GM23338 (cell line): ENCODE data around the gene ERBB3. TPM values are rescaled to one million over a fixed set of nuclear protein-coding genes. Genes with fewer than 3 reads are reported as not detected.

ENCODE experiments used
- ATAC-seq: fragments of 200-7000 bp; cut with Tn5 transposase; 3 replicates; pipeline ENCODE4 v1.9.1; 2020
- DNase-seq: peaks from one replicate; pipeline ENCODE4 v3.0.0-alpha.2; 2015; ENCODE audit warnings: low spot score
- H2AFZ ChIP-seq: fragments of 200-600 bp; sonication (generic); 2 replicates; pipeline ENCODE4 v1.8.0; 2016; ENCODE audit warnings: antibody characterized with exemption, mild to moderate bottlenecking, moderate library complexity
- H3F3A ChIP-seq: fragments of 200-600 bp; sonication (generic); replicated peaks from 2 replicates; pipeline ENCODE4 v1.8.0; 2017; ENCODE audit warnings: antibody characterized with exemption, mixed run types, low read depth
- H3K27ac ChIP-seq: fragments of 200-600 bp; sonication (generic); 2 replicates; pipeline ENCODE4 v1.6.1; 2016; ENCODE audit warnings: low read depth
- H3K27me3 ChIP-seq: fragments of 200-600 bp; sonication (generic); 2 replicates; pipeline ENCODE4 v1.8.0; 2016; ENCODE audit warnings: mild to moderate bottlenecking, mixed run types, moderate library complexity; ENCODE audit not compliant: insufficient read depth
- H3K36me3 ChIP-seq: fragments of 200-600 bp; sonication (generic); 2 replicates; pipeline ENCODE4 v1.8.0; 2016; ENCODE audit warnings: mild to moderate bottlenecking; ENCODE audit not compliant: insufficient read depth
- H3K4me1 ChIP-seq: fragments of 200-600 bp; sonication (generic); 2 replicates; pipeline ENCODE4 v1.8.0; 2016; ENCODE audit warnings: mild to moderate bottlenecking, moderate library complexity; ENCODE audit not compliant: insufficient read depth
- H3K4me2 ChIP-seq: fragments of 200-600 bp; sonication (generic); 2 replicates; pipeline ENCODE4 v1.7.1; 2017; ENCODE audit warnings: mixed run types
- H3K4me3 ChIP-seq: fragments of 200-600 bp; sonication (generic); 2 replicates; pipeline ENCODE4 v1.6.1; 2016; ENCODE audit warnings: mixed run types
- H3K79me2 ChIP-seq: fragments of 200-600 bp; sonication (generic); replicated peaks from 2 replicates; pipeline ENCODE4 v1.8.0; 2017; ENCODE audit warnings: mild to moderate bottlenecking; ENCODE audit not compliant: insufficient read depth
- H3K9me2 ChIP-seq: fragments of 200-600 bp; sonication (generic); 2 replicates; pipeline ENCODE4 v1.8.0; 2017; ENCODE audit not compliant: insufficient read depth
- H4K20me1 ChIP-seq: fragments of 200-600 bp; sonication (generic); replicated peaks from 2 replicates; pipeline ENCODE4 v1.8.0; 2017; ENCODE audit warnings: mild to moderate bottlenecking; ENCODE audit not compliant: insufficient read depth
- H3K27ac Mint-ChIP-seq: 2 replicates; pipeline ENCODE4 v1.8.0; 2020; ENCODE audit warnings: inconsistent platforms, mild to moderate bottlenecking, moderate library complexity, mixed read lengths
- H3K27me3 Mint-ChIP-seq: 3 replicates; pipeline ENCODE4 v1.8.0; 2022; ENCODE audit warnings: low read depth, mild to moderate bottlenecking, moderate library complexity, mixed read lengths, inconsistent platforms; ENCODE audit not compliant: insufficient read depth, poor library complexity
- H3K36me3 Mint-ChIP-seq: 3 replicates; pipeline ENCODE4 v1.8.0; 2021; ENCODE audit warnings: low read depth, mild to moderate bottlenecking, inconsistent platforms, moderate library complexity, mixed read lengths
- H3K4me1 Mint-ChIP-seq: 3 replicates; pipeline ENCODE4 v1.8.0; 2020; ENCODE audit warnings: mild to moderate bottlenecking, inconsistent platforms, mixed read lengths
- H3K4me3 Mint-ChIP-seq: 3 replicates; pipeline ENCODE4 v1.8.0; 2021; ENCODE audit warnings: moderate library complexity, mild to moderate bottlenecking, inconsistent platforms, mixed read lengths
- H3K9me3 Mint-ChIP-seq: 3 replicates; pipeline ENCODE4 v1.8.0; 2020; ENCODE audit warnings: moderate library complexity, mild to moderate bottlenecking, inconsistent platforms, mixed read lengths
- EZH2 ChIP-seq: fragments of 200-600 bp; sonication (generic); IDR thresholded peaks from one replicate; pipeline ENCODE4 v1.8.0; 2017; ENCODE audit warnings: antibody characterized with exemption, mild to moderate bottlenecking, low read depth; ENCODE audit not compliant: unreplicated experiment
- JUNB ChIP-seq: IDR thresholded peaks from one replicate; pipeline ENCODE4 v1.6.1; 2016; ENCODE audit warnings: antibody characterized with exemption; ENCODE audit not compliant: unreplicated experiment
- STAT1 ChIP-seq: IDR thresholded peaks from one replicate; pipeline ENCODE4 v1.6.1; 2016; ENCODE audit warnings: antibody characterized with exemption; ENCODE audit not compliant: unreplicated experiment
- ZNF331 ChIP-seq: fragments of 250-450 bp; sonication (Bioruptor Pico); IDR thresholded peaks from 2 replicates; pipeline ENCODE4 v1.5.0; 2020; ENCODE audit warnings: low read depth, mild to moderate bottlenecking, moderate library complexity
- polyA plus RNA-seq: library from polyadenylated mRNA; unstranded; fragments of >200 nt; fragmentation: Nextera tagmentation; extraction: Ambion mirVana; gene quantifications from 2 replicates; pipeline ENCODE4 v1.2.1, GENCODE V29; 2016
- total RNA-seq: library from RNA; depleted of rRNA; stranded (reverse); fragments of >200 nt; shearing (Covaris generic); gene quantifications from 2 replicates; pipeline ENCODE4 v1.2.3, GENCODE V29; 2014
- TF ChIP-seq, protein P1 (sequence below), 2 experiments: fragments of 200-600 bp in 1 of 2; sonication (generic) in 1 of 2; conservative IDR thresholded peaks; 2 replicates each; pipeline versions ENCODE4 v1.5.1 to v1.6.1; 2016 to 2017; ENCODE audit warnings: antibody characterized with exemption in 2 of 2, low read depth in 2 of 2, mild to moderate bottlenecking in 2 of 2, moderate library complexity in 1 of 2
- TF ChIP-seq, protein P2 (sequence below): IDR thresholded peaks from 2 replicates; pipeline ENCODE4 v1.6.1; 2016; ENCODE audit warnings: antibody characterized with exemption
- TF ChIP-seq, protein P3 (sequence below): IDR thresholded peaks from one replicate; pipeline ENCODE4 v1.6.1; 2018; ENCODE audit warnings: antibody characterized with exemption; ENCODE audit not compliant: unreplicated experiment
- TF ChIP-seq, protein P4 (sequence below): fragments of 250-450 bp; sonication (Bioruptor Pico); IDR thresholded peaks from 2 replicates; pipeline ENCODE4 v1.5.0; 2020; ENCODE audit warnings: mild to moderate bottlenecking, moderate library complexity

The ERBB3 gene
- total and polyA plus RNA-seq, 2 experiments from 2014 or later: 21.0 to 54.4 TPM

DNA sequence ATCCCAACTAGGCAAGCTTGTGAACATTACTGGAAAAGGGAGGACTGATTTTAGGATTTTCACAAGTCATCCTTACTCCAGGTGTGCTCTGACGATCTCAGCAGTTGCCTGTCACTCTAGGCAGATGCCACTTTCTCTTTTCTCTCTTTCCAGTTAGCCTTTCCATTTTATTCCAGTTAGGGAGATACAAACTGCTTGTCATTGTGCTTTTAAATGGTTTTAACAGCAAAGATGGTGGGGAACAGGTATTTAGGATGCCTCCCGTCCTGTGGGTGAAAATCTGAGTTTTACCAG is 25.6 kb downstream of the ERBB3 start (continued):
- TF ChIP-seq, protein P1, sequence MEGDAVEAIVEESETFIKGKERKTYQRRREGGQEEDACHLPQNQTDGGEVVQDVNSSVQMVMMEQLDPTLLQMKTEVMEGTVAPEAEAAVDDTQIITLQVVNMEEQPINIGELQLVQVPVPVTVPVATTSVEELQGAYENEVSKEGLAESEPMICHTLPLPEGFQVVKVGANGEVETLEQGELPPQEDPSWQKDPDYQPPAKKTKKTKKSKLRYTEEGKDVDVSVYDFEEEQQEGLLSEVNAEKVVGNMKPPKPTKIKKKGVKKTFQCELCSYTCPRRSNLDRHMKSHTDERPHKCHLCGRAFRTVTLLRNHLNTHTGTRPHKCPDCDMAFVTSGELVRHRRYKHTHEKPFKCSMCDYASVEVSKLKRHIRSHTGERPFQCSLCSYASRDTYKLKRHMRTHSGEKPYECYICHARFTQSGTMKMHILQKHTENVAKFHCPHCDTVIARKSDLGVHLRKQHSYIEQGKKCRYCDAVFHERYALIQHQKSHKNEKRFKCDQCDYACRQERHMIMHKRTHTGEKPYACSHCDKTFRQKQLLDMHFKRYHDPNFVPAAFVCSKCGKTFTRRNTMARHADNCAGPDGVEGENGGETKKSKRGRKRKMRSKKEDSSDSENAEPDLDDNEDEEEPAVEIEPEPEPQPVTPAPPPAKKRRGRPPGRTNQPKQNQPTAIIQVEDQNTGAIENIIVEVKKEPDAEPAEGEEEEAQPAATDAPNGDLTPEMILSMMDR (conservative IDR thresholded peaks at IDR 0.05; ENCODE audit: low read depth in 2 of 2): no peak
- TF ChIP-seq, protein P2, sequence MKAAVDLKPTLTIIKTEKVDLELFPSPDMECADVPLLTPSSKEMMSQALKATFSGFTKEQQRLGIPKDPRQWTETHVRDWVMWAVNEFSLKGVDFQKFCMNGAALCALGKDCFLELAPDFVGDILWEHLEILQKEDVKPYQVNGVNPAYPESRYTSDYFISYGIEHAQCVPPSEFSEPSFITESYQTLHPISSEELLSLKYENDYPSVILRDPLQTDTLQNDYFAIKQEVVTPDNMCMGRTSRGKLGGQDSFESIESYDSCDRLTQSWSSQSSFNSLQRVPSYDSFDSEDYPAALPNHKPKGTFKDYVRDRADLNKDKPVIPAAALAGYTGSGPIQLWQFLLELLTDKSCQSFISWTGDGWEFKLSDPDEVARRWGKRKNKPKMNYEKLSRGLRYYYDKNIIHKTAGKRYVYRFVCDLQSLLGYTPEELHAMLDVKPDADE: no peak
- TF ChIP-seq STAT1 (no peak), EZH2 (no peak)
- TF ChIP-seq, protein P3, sequence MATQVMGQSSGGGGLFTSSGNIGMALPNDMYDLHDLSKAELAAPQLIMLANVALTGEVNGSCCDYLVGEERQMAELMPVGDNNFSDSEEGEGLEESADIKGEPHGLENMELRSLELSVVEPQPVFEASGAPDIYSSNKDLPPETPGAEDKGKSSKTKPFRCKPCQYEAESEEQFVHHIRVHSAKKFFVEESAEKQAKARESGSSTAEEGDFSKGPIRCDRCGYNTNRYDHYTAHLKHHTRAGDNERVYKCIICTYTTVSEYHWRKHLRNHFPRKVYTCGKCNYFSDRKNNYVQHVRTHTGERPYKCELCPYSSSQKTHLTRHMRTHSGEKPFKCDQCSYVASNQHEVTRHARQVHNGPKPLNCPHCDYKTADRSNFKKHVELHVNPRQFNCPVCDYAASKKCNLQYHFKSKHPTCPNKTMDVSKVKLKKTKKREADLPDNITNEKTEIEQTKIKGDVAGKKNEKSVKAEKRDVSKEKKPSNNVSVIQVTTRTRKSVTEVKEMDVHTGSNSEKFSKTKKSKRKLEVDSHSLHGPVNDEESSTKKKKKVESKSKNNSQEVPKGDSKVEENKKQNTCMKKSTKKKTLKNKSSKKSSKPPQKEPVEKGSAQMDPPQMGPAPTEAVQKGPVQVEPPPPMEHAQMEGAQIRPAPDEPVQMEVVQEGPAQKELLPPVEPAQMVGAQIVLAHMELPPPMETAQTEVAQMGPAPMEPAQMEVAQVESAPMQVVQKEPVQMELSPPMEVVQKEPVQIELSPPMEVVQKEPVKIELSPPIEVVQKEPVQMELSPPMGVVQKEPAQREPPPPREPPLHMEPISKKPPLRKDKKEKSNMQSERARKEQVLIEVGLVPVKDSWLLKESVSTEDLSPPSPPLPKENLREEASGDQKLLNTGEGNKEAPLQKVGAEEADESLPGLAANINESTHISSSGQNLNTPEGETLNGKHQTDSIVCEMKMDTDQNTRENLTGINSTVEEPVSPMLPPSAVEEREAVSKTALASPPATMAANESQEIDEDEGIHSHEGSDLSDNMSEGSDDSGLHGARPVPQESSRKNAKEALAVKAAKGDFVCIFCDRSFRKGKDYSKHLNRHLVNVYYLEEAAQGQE: no peak

DNA sequence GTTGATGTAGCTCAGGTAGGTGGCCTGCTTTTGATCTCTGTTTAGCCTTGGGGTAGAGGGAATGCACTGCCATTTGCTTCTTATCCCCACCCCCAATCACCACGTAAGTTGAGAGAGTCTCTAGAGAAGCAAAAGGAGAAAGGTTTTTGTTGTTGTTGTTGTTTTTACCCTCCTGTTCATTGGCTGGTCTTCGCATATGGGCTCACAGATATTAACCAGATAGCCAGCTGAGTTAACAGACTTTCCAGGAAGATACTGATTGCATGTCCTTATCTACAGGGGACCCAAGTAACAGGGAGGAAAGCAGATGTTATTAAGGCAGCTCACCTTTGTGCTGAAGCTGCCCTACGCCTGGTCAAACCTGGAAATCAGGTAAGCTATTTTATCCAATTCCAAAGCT is 27.3 kb downstream of the ERBB3 start:
- Histone ChIP-seq H3K4me2 (no peak overlapping the region), H3K79me2 (peaks cover 36% of the 10 kb centered on the region), H3K36me3 (peaks cover 51% of the 10 kb centered on the region), H3K4me1 (peaks cover 22% of the 10 kb centered on the region), H3K27ac (peak overlapping the region; percentile 73; the same call in 1 of the 2 replicates), H2AFZ (no peak overlapping the region), H3K4me3 (no peak overlapping the region), H3K27me3 (no peaks in the 10 kb centered on the region), H3K9me2 (no peaks in the 10 kb centered on the region), H4K20me1 (peaks cover 24% of the 10 kb centered on the region), H3F3A (peaks cover 56% of the 10 kb centered on the region)
- H3K9me3 Mint-ChIP-seq: no peaks in the 10 kb centered on the region
- H3K36me3 Mint-ChIP-seq: peaks cover 79% of the 10 kb centered on the region
- peaks cover 14% of the 10 kb centered on the region for H3K27me3 Mint-ChIP-seq
- peaks cover 21% of the 10 kb centered on the region for H3K4me1 Mint-ChIP-seq
- ATAC-seq: no peak
- no peak overlapping the region for H3K27ac Mint-ChIP-seq
- DNase-seq: no peak
- H3K4me3 Mint-ChIP-seq: peak overlapping the region; percentile 47; the same call in 2 of the 3 replicates
- TF ChIP-seq, protein P2: no peak
- TF ChIP-seq ZNF331 (CRISPR knock-in tag): no peak
- TF ChIP-seq, protein P4, sequence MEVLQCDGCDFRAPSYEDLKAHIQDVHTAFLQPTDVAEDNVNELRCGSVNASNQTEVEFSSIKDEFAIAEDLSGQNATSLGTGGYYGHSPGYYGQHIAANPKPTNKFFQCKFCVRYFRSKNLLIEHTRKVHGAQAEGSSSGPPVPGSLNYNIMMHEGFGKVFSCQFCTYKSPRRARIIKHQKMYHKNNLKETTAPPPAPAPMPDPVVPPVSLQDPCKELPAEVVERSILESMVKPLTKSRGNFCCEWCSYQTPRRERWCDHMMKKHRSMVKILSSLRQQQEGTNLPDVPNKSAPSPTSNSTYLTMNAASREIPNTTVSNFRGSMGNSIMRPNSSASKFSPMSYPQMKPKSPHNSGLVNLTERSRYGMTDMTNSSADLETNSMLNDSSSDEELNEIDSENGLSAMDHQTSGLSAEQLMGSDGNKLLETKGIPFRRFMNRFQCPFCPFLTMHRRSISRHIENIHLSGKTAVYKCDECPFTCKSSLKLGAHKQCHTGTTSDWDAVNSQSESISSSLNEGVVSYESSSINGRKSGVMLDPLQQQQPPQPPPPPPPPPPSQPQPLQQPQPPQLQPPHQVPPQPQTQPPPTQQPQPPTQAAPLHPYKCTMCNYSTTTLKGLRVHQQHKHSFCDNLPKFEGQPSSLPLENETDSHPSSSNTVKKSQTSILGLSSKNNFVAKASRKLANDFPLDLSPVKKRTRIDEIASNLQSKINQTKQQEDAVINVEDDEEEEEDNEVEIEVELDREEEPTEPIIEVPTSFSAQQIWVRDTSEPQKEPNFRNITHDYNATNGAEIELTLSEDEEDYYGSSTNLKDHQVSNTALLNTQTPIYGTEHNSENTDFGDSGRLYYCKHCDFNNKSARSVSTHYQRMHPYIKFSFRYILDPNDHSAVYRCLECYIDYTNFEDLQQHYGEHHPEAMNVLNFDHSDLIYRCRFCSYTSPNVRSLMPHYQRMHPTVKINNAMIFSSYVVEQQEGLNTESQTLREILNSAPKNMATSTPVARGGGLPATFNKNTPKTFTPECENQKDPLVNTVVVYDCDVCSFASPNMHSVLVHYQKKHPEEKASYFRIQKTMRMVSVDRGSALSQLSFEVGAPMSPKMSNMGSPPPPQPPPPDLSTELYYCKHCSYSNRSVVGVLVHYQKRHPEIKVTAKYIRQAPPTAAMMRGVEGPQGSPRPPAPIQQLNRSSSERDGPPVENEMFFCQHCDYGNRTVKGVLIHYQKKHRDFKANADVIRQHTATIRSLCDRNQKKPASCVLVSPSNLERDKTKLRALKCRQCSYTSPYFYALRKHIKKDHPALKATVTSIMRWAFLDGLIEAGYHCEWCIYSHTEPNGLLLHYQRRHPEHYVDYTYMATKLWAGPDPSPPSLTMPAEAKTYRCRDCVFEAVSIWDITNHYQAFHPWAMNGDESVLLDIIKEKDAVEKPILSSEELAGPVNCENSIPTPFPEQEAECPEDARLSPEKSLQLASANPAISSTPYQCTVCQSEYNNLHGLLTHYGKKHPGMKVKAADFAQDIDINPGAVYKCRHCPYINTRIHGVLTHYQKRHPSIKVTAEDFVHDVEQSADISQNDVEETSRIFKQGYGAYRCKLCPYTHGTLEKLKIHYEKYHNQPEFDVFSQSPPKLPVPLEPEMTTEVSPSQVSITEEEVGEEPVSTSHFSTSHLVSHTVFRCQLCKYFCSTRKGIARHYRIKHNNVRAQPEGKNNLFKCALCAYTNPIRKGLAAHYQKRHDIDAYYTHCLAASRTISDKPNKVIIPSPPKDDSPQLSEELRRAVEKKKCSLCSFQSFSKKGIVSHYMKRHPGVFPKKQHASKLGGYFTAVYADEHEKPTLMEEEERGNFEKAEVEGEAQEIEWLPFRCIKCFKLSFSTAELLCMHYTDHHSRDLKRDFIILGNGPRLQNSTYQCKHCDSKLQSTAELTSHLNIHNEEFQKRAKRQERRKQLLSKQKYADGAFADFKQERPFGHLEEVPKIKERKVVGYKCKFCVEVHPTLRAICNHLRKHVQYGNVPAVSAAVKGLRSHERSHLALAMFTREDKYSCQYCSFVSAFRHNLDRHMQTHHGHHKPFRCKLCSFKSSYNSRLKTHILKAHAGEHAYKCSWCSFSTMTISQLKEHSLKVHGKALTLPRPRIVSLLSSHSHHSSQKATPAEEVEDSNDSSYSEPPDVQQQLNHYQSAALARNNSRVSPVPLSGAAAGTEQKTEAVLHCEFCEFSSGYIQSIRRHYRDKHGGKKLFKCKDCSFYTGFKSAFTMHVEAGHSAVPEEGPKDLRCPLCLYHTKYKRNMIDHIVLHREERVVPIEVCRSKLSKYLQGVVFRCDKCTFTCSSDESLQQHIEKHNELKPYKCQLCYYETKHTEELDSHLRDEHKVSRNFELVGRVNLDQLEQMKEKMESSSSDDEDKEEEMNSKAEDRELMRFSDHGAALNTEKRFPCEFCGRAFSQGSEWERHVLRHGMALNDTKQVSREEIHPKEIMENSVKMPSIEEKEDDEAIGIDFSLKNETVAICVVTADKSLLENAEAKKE (CRISPR knock-in tag): no peak
- TF ChIP-seq, protein P1 (conservative IDR thresholded peaks at IDR 0.05; ENCODE audit: low read depth in 2 of 2): no peak
- no peak for TF ChIP-seq JUNB
